MM.1S (cell line): ENCODE results near the gene FARP1.

Experiments
- CTCF ChIP-seq: fragments of 300-600 bp; sonication (generic); IDR thresholded peaks from 2 replicates; pipeline ENCODE4 v1.5.1; 2016; ENCODE audit warnings: antibody characterized with exemption, low read length, mixed read lengths
- EZH2 ChIP-seq: fragments of 300-600 bp; sonication (generic); optimal IDR thresholded peaks from 2 replicates; pipeline ENCODE3; 2017; ENCODE audit warnings: low read depth, mild to moderate bottlenecking, antibody characterized with exemption, low read length, mixed read lengths

GRCh38 chr13:98094678-98095266 lies 48.1 kb upstream of the FARP1 start:
- no peak for TF ChIP-seq CTCF
- TF ChIP-seq EZH2, result no peak
